HUES64 (cell line): ENCODE results near the gene HELB.

Experiments
- H3K27ac ChIP-seq: 2 replicates; pipeline ENCODE4 v1.7.0; 2013; ENCODE audit warnings: low read depth, low read length, inconsistent platforms
- H3K27me3 ChIP-seq: 2 replicates; pipeline ENCODE4 v1.6.1; 2013; ENCODE audit warnings: mild to moderate bottlenecking, low read length; ENCODE audit not compliant: insufficient read depth
- H3K36me3 ChIP-seq: 2 replicates; pipeline ENCODE4 v1.6.1; 2013; ENCODE audit warnings: mild to moderate bottlenecking, low read length; ENCODE audit not compliant: insufficient read depth
- H3K4me1 ChIP-seq: 2 replicates; pipeline ENCODE4 v1.6.1; 2013; ENCODE audit warnings: mild to moderate bottlenecking, low read length, moderate library complexity; ENCODE audit not compliant: insufficient read depth
- H3K4me3 ChIP-seq: 2 replicates; pipeline ENCODE4 v1.5.1; 2013; ENCODE audit warnings: mild to moderate bottlenecking, low read length, moderate library complexity
- H3K9ac ChIP-seq: 2 replicates; pipeline ENCODE4 v1.6.1; 2013; ENCODE audit warnings: mild to moderate bottlenecking, low read depth, low read length
- H3K9me3 ChIP-seq: 2 replicates; pipeline ENCODE4 v1.6.1; 2013; ENCODE audit warnings: low read depth, low read length; ENCODE audit not compliant: insufficient read depth
- WGBS: fragments of 150-250, 120-280 bp; methylation state at CpG from one replicate; pipeline ENCODE4 v1.1.7; 2013; ENCODE audit warnings: missing lambda C conversion rate; 5-methylcytosine and 5-hydroxymethylcytosine counted together

The HELB gene

GRCh38 chr12:66275040-66275439, 27.3 kb upstream of the HELB start:
- Histone ChIP-seq H3K36me3 (no peaks in the 10 kb centered on the region), H3K4me3 (no peak overlapping the region), H3K27me3 (no peaks in the 10 kb centered on the region), H3K9ac (no peak overlapping the region), H3K9me3 (no peaks in the 10 kb centered on the region), H3K27ac (no peak overlapping the region), H3K4me1 (peaks cover 8% of the 10 kb centered on the region)
- WGBS, result 95% methylated on average over 2 of the region's 2 CpGs

- Histone ChIP-seq H3K27me3 (no peaks in the 10 kb centered on the region), H3K27ac (no peak overlapping the region), H3K36me3 (no peaks in the 10 kb centered on the region), H3K9me3 (0 out of 2 replicates have a peak, but pooled peaks cover 4% of the 10 kb centered on the region), H3K4me3 (no peak overlapping the region), H3K9ac (no peak overlapping the region), H3K4me1 (no peaks in the 10 kb centered on the region)
- 62% methylated on average over 3 of the region's 3 CpGs for WGBS
Observed at GRCh38 chr12:66279123-66279712, 23.1 kb upstream of the HELB start.

GRCh38 chr12:66280561-66280960, 21.7 kb upstream of the HELB start:
- no peak overlapping the region for H3K27ac ChIP-seq
- WGBS, result 92% methylated on average over 1 of the region's 1 CpG

DNA sequence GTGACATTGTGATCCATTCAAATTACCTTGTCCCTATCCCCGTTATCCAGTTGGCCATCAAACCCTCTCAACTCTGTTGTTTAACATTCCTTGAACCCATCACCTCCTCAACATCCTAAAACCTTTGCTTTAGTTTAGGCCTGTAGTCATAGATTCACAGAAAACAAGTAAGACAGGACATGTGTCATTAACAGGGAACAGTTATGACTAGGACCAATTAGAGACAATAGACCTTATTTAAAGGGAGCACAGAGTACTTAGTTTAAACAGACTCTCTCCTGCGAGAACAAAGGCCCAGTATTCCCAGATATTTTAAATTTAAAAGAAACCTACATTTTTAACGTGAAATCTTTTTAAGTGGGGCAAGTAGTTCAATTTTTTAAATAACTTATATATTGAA, 20.0 kb upstream of the HELB start:
- Histone ChIP-seq H3K27ac (no peak overlapping the region), H3K9ac (no peak overlapping the region), H3K27me3 (no peaks in the 10 kb centered on the region), H3K4me3 (no peak overlapping the region), H3K36me3 (no peaks in the 10 kb centered on the region), H3K4me1 (no peaks in the 10 kb centered on the region), H3K9me3 (0 out of 2 replicates have a peak, but pooled peaks cover 4% of the 10 kb centered on the region)
- 87% methylated on average over 2 of the region's 3 CpGs for WGBS

More at GRCh38 chr12:66280561-66280960, 21.7 kb upstream of the HELB start:
- H3K27me3 ChIP-seq, result no peaks in the 10 kb centered on the region
- H3K36me3 ChIP-seq, result no peaks in the 10 kb centered on the region
- H3K4me3 ChIP-seq, result no peak overlapping the region
- H3K9me3 ChIP-seq, result 0 out of 2 replicates have a peak, but pooled peaks cover 4% of the 10 kb centered on the region
- no peaks in the 10 kb centered on the region for H3K4me1 ChIP-seq
- H3K9ac ChIP-seq, result no peak overlapping the region

DNA sequence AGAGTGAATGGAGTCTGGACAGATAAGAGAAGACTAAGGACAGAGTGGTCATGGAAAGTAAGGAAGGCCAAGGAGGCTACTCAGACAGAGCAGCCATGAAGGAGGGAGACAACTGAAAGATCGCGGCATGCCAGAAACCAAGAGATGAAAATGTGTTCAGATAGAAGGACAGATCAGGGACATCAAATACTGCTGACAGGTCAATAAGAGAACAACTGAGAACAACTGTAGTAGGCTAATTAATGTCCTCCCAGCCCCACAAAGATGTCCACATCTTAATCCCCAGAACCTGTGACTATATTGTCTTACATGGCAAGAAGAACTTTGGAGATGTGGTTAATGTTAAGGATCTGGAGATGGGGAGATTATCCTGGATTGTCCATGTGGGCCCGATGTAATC, 15.0 kb upstream of the HELB start:
- H3K4me3 ChIP-seq, result no peak overlapping the region
- H3K9me3 ChIP-seq, result no peaks in the 10 kb centered on the region
- H3K27ac ChIP-seq, result no peak overlapping the region
- 96% methylated on average over 3 of the region's 3 CpGs for WGBS
- no peaks in the 10 kb centered on the region for H3K36me3 ChIP-seq
- no peaks in the 10 kb centered on the region for H3K4me1 ChIP-seq
- H3K9ac ChIP-seq, result no peak overlapping the region
- H3K27me3 ChIP-seq, result no peaks in the 10 kb centered on the region

DNA sequence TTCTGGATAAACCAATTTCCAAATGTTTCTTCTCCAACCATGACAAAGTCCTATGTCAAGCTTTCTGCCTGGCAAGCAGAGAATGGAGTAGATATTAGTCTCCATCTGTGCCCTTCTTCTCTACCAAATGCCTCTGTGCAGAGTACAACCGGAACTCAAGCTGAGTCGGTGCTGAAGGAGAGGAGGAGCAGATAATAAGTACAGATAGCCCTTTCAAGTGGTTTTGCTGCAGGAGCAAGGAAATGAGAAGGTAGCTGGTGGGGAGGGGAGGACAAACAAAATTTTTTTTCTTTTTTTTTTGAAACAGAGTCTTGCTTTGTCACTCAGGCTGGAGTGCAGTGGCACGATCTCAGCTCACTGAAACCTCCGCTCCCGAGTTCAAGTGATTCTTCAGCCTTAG, 14.2 kb upstream of the HELB start:
- WGBS, result 91% methylated on average over 5 of the region's 5 CpGs
- Histone ChIP-seq H3K9me3 (no peaks in the 10 kb centered on the region), H3K4me1 (no peaks in the 10 kb centered on the region), H3K36me3 (no peaks in the 10 kb centered on the region), H3K27ac (no peak overlapping the region), H3K9ac (no peak overlapping the region), H3K4me3 (no peak overlapping the region), H3K27me3 (no peaks in the 10 kb centered on the region)

DNA sequence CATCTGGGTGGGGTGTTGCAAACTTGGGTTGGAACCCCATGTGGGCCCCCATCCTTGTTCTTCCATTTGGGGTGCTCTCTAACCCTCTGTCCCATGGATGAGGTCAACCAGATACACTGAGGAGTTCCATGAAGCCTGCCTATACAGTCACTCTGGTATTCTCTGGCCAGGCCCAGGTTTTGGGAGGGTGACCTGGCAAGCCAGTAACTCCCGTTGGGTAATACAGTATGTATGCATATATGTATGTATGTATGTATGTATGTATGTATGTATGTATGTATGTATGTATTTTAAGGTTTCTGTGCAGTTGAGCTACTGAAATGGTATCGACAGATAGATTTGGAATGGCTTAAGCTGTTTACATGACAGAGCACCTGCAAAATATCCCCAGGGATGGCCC, 12.8 kb upstream of the HELB start:
- no peaks in the 10 kb centered on the region for H3K27me3 ChIP-seq
- no peak overlapping the region for H3K27ac ChIP-seq
- no peaks in the 10 kb centered on the region for H3K4me1 ChIP-seq
- WGBS, result 90% methylated on average over 2 of the region's 2 CpGs
- H3K9me3 ChIP-seq, result no peaks in the 10 kb centered on the region
- H3K36me3 ChIP-seq, result no peaks in the 10 kb centered on the region
- H3K9ac ChIP-seq, result no peak overlapping the region
- no peak overlapping the region for H3K4me3 ChIP-seq

DNA sequence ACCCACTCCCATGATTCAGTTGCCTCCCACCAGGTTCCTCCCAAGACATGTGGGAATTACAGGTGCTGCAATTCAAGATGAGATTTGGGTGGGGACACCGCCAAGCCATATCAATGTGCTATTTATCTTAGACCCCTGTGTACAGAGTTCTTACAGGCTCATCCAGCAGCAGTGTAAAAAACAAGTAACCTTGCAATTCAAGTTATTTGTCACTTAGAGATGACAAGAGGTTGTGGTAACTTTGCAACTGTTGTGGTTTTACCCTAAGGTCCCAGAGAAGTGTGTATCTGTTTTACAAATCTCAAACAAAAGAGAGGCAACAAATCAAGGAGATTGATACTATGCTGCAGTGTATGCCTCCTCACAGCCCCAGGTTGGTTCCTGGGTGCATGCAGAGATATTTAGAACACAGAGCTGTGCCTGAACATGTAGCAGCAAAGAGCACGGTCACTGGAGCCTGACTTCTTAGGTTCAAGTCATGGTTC, 11.5 kb upstream of the HELB start:
- Histone ChIP-seq H3K4me3 (no peak overlapping the region), H3K9ac (no peak overlapping the region), H3K27me3 (no peaks in the 10 kb centered on the region), H3K36me3 (no peaks in the 10 kb centered on the region), H3K4me1 (no peaks in the 10 kb centered on the region), H3K9me3 (no peaks in the 10 kb centered on the region), H3K27ac (no peak overlapping the region)
- 90% methylated on average over 2 of the region's 2 CpGs for WGBS

GRCh38 chr12:66296176-66296683, 6.1 kb upstream of the HELB start:
- 78% methylated on average over 1 of the region's 1 CpG for WGBS

GRCh38 chr12:66297080-66297479, 5.2 kb upstream of the HELB start:
- H3K9me3 ChIP-seq, result no peaks in the 10 kb centered on the region
- peaks cover 26% of the 10 kb centered on the region for H3K27me3 ChIP-seq
- 80% methylated on average over 4 of the region's 4 CpGs for WGBS
- H3K27ac ChIP-seq, result no peak overlapping the region
- no peaks in the 10 kb centered on the region for H3K4me1 ChIP-seq
- H3K4me3 ChIP-seq, result no peak overlapping the region
- no peaks in the 10 kb centered on the region for H3K36me3 ChIP-seq
- H3K9ac ChIP-seq, result no peak overlapping the region

More at GRCh38 chr12:66296176-66296683, 6.1 kb upstream of the HELB start:
- Histone ChIP-seq H3K9me3 (no peaks in the 10 kb centered on the region), H3K27ac (no peak overlapping the region), H3K4me1 (no peaks in the 10 kb centered on the region), H3K9ac (no peak overlapping the region), H3K4me3 (no peak overlapping the region), H3K36me3 (no peaks in the 10 kb centered on the region), H3K27me3 (peaks cover 17% of the 10 kb centered on the region)

- H3K9ac ChIP-seq, result no peak overlapping the region
- no peaks in the 10 kb centered on the region for H3K9me3 ChIP-seq
- H3K27ac ChIP-seq, result no peak overlapping the region
- WGBS, result 100% methylated on average over 2 of the region's 3 CpGs
- no peak overlapping the region for H3K4me3 ChIP-seq
- no peaks in the 10 kb centered on the region for H3K36me3 ChIP-seq
- peaks cover 26% of the 10 kb centered on the region for H3K27me3 ChIP-seq
- no peaks in the 10 kb centered on the region for H3K4me1 ChIP-seq
Observed at GRCh38 chr12:66297923-66298322, 4.4 kb upstream of the HELB start.

DNA sequence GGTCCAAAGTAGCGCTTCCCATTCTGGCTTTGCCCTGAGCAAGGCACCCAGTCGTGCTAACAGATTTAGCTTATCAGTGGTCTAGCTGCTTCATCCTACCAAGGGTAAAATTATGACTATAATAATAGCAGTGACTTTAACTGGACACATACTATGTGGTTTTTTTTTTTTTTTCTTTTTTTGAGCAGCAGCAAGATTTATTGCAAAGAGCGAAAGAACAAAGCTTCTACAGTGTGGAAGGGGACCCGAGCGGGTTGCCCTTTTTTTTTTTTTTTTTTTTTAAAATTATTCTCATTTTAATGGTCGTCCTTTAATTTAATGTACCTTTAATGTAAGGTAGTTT, 505 bp downstream of the HELB start:
- WGBS, result 3% methylated on average over 2 of the region's 6 CpGs
- Histone ChIP-seq H3K36me3 (peaks cover 24% of the 10 kb centered on the region), H3K27me3 (peaks cover 26% of the 10 kb centered on the region), H3K4me3 (peak overlapping the region; percentile 82), H3K9ac (peak overlapping the region; percentile 81), H3K9me3 (no peaks in the 10 kb centered on the region), H3K27ac (peak overlapping the region; percentile 69), H3K4me1 (no peaks in the 10 kb centered on the region)
